Osteoblast (primary cell): ENCODE results near the gene ZC3H18. TPM values are rescaled to one million over a fixed set of nuclear protein-coding genes. Genes with fewer than 3 reads are reported as not detected.

Experiments
- DNase-seq: peaks from one replicate; pipeline ENCODE4 v3.0.0; 2011; ENCODE audit warnings: low spot score, mixed read lengths; ENCODE audit not compliant: insufficient read length; ENCODE audit errors: missing footprints
- H2AFZ ChIP-seq: 2 replicates; pipeline ENCODE4 v1.6.0; 2011; ENCODE audit warnings: mild to moderate bottlenecking, low read length
- H3K27ac ChIP-seq: 2 replicates; pipeline ENCODE4 v1.5.1; 2011; ENCODE audit warnings: mild to moderate bottlenecking, low read depth, low read length, moderate library complexity
- H3K27me3 ChIP-seq: 2 replicates; pipeline ENCODE4 v1.6.0; 2012; ENCODE audit warnings: mild to moderate bottlenecking, control low read depth, inconsistent platforms, low read length, moderate library complexity; ENCODE audit not compliant: insufficient read depth
- H3K36me3 ChIP-seq: 2 replicates; pipeline ENCODE4 v1.5.1; 2011; ENCODE audit warnings: mild to moderate bottlenecking, low read length, control low read depth, moderate library complexity; ENCODE audit not compliant: insufficient read depth
- H3K4me1 ChIP-seq: 2 replicates; pipeline ENCODE4 v1.5.1; 2011; ENCODE audit warnings: mild to moderate bottlenecking, low read length, control low read depth, moderate library complexity; ENCODE audit not compliant: insufficient read depth
- H3K4me2 ChIP-seq: 2 replicates; pipeline ENCODE4 v1.6.0; 2011; ENCODE audit warnings: mild to moderate bottlenecking, low read length; ENCODE audit not compliant: insufficient read depth
- H3K4me3 ChIP-seq: fragments of 200-600 bp; sonication (generic); 3 replicates; pipeline ENCODE4 v1.5.1; 2012; ENCODE audit warnings: mild to moderate bottlenecking, low read length, inconsistent platforms; ENCODE audit not compliant: insufficient read depth
- H3K79me2 ChIP-seq: 2 replicates; pipeline ENCODE4 v1.6.0; 2012; ENCODE audit warnings: mild to moderate bottlenecking, low read length, control low read depth, inconsistent platforms; ENCODE audit not compliant: insufficient read depth
- H3K9me3 ChIP-seq: 2 replicates; pipeline ENCODE4 v1.5.1; 2011; ENCODE audit warnings: low read depth, low read length, control low read depth
- H4K20me1 ChIP-seq: 2 replicates; pipeline ENCODE4 v1.6.0; 2012; ENCODE audit warnings: mild to moderate bottlenecking, low read length, control low read depth; ENCODE audit not compliant: insufficient read depth
- total RNA-seq: library from RNA; depleted of rRNA; stranded (reverse); fragments of >200 nt; gene quantifications from 2 replicates; pipeline ENCODE4 v1.2.3, GENCODE V29; 2012
- TF ChIP-seq, protein P1 (sequence below): IDR thresholded peaks from 2 replicates; pipeline ENCODE4 v1.5.1; 2011; ENCODE audit warnings: mild to moderate bottlenecking, low read depth, low read length, moderate library complexity; ENCODE audit errors: extremely low read depth

The ZC3H18 gene
- total RNA-seq, 1 donor = 10.9 TPM

DNA sequence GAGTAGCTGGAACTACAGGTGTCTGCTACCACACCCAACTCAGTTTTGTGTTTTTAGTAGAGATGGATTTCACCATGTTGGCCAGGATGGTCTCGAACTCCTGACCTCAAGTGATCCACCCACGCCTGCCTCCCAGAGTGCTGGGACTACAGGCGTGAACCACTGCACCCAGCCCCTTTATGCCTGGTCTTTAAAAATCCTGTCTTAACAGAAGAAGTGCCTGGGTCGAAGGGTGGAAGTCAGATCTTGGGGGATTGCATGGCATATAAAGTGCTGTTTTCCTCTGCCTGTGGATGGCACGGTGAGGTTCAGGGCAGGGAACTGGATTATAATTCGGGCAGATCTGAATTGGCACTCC, 30.3 kb downstream of the ZC3H18 start:
- Histone ChIP-seq H2AFZ (no peak overlapping the region), H3K27ac (no peak overlapping the region), H3K79me2 (peaks cover 17% of the 10 kb centered on the region), H4K20me1 (peaks cover 13% of the 10 kb centered on the region), H3K27me3 (no peaks in the 10 kb centered on the region), H3K4me3 (no peak overlapping the region), H3K4me1 (no peaks in the 10 kb centered on the region), H3K36me3 (peaks cover 49% of the 10 kb centered on the region), H3K4me2 (no peak overlapping the region), H3K9me3 (no peaks in the 10 kb centered on the region)
- TF ChIP-seq, protein P1, sequence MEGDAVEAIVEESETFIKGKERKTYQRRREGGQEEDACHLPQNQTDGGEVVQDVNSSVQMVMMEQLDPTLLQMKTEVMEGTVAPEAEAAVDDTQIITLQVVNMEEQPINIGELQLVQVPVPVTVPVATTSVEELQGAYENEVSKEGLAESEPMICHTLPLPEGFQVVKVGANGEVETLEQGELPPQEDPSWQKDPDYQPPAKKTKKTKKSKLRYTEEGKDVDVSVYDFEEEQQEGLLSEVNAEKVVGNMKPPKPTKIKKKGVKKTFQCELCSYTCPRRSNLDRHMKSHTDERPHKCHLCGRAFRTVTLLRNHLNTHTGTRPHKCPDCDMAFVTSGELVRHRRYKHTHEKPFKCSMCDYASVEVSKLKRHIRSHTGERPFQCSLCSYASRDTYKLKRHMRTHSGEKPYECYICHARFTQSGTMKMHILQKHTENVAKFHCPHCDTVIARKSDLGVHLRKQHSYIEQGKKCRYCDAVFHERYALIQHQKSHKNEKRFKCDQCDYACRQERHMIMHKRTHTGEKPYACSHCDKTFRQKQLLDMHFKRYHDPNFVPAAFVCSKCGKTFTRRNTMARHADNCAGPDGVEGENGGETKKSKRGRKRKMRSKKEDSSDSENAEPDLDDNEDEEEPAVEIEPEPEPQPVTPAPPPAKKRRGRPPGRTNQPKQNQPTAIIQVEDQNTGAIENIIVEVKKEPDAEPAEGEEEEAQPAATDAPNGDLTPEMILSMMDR = no peak
- DNase-seq = no peak

DNA sequence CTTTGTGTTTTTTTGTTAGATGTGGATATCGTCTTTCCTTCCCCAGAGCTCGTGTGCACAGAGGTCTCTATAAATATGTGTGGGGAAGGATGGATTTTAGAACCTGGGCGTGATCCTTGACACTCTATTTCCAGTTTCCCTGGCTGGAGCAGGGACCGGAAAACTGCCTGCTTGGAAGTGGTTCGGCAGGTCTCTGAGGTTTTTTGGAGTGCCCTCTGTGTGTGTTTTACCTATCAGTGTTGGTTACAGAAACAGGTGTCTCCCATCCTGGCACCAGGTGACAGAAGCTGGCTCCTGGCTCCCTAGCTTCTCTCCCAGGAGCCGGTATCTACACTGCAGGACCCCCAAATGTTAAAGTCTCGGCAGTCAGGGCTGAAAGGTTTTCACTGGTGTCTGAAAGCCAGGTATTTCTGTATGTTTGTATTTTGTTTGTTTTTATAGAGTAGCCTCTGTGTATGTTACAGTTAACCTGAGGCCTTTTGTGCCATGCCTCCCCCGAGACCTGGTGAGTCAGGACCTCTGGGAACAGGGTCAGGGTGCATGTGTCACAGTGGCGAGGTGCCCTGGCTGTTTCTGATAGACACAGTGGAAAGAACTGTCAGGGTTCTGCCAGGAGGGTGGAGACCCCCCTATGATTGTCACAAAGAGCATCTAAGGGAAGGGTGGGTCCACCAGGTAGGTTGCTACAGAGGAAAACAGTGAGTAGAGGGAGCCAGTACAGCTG, 31.3 kb downstream of the ZC3H18 start:
- TF ChIP-seq, protein P1 = no peak
- no peak overlapping the region for H3K4me3 ChIP-seq
- H2AFZ ChIP-seq = no peak overlapping the region
- H3K4me2 ChIP-seq = no peak overlapping the region
- H3K36me3 ChIP-seq = peaks cover 56% of the 10 kb centered on the region
- H3K27ac ChIP-seq = no peak overlapping the region
- peaks cover 16% of the 10 kb centered on the region for H3K79me2 ChIP-seq
- H3K9me3 ChIP-seq = no peaks in the 10 kb centered on the region
- no peaks in the 10 kb centered on the region for H3K27me3 ChIP-seq
- no peaks in the 10 kb centered on the region for H3K4me1 ChIP-seq
- H4K20me1 ChIP-seq = peaks cover 13% of the 10 kb centered on the region
- peak; percentile 15 for DNase-seq

DNA sequence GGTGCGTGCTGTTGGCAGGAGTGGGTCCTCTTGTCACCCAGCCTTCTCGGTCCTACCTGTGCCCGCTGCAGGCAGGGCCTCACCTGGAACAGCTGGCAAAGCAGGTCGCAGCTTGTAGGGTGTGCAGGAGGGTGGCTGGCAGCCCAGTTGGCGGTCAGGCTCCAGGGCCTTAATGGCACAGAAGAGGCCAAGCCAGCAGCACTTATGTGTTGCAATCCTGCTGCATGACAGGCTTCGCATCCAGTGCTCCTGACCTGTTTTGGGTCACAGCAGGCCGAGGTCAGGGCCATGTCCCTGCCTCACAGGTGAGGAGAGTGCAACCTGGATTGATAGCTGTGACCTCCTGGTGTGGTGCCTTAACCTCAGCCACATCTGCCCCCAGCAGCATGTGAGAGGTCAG, 31.9 kb downstream of the ZC3H18 start:
- Histone ChIP-seq H3K4me2 (no peak overlapping the region), H3K79me2 (peaks cover 19% of the 10 kb centered on the region), H2AFZ (no peak overlapping the region), H4K20me1 (peaks cover 13% of the 10 kb centered on the region), H3K27me3 (no peaks in the 10 kb centered on the region), H3K9me3 (no peaks in the 10 kb centered on the region), H3K4me3 (no peak overlapping the region), H3K27ac (no peak overlapping the region), H3K4me1 (no peaks in the 10 kb centered on the region), H3K36me3 (peaks cover 61% of the 10 kb centered on the region)
- DNase-seq = no peak
- TF ChIP-seq, protein P1 = no peak

DNA sequence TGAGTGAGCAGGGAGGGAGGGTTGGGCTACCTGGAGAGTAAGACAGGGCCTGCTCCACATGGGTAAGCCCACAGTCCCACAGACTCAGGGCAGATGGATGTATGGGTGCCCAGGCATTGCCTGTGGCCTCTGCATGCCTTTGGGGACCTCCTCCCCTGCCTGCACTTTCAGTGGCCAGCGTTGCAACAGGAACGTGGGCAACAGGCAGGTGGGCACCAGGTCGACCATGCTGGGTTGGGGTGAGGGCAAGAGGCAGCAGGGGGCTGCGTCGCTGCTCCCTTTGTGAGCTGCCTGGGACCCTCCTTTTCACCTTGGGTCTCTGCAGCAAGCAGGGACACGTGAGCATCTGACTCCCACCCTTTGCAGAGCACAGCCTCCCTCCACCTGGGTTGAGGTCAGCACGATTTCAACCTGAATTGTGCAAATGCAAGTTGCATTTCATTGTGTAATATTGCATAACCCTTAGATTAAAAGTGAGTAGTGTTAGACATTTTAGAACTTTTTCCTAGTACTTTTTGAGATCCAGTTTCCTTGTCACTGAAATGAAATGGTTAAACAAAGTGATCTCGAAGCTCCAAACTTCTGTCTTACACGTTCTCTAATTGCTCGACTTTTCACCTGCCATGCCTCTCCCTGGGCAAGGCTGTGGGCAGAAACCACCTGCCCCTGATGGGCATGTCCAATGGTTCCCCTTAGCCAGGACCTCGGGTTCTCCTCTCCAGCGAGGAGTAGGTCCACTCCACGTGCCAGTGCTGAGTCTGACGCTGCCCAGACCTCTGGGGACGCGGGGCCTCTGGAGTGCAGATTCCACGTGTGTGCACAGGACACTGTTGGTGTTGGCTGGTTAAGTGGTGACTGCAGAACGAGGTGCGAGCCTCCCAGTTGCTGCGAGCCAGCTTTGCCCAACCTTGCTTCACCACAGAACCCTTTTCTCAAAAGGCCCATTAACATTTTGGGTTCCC, 35.3 kb downstream of the ZC3H18 start:
- no peak overlapping the region for H2AFZ ChIP-seq
- H3K27me3 ChIP-seq = no peaks in the 10 kb centered on the region
- H3K27ac ChIP-seq = no peak overlapping the region
- DNase-seq = no peak
- H3K79me2 ChIP-seq = peaks cover 17% of the 10 kb centered on the region
- H3K9me3 ChIP-seq = no peaks in the 10 kb centered on the region
- H3K36me3 ChIP-seq = peaks cover 49% of the 10 kb centered on the region
- no peaks in the 10 kb centered on the region for H3K4me1 ChIP-seq
- no peak overlapping the region for H3K4me2 ChIP-seq
- H4K20me1 ChIP-seq = peaks cover 13% of the 10 kb centered on the region
- no peak overlapping the region for H3K4me3 ChIP-seq
- TF ChIP-seq, protein P1 = no peak
